ENCODE measurements around the gene PCP4L1.

PCP4L1 gene

DNA sequence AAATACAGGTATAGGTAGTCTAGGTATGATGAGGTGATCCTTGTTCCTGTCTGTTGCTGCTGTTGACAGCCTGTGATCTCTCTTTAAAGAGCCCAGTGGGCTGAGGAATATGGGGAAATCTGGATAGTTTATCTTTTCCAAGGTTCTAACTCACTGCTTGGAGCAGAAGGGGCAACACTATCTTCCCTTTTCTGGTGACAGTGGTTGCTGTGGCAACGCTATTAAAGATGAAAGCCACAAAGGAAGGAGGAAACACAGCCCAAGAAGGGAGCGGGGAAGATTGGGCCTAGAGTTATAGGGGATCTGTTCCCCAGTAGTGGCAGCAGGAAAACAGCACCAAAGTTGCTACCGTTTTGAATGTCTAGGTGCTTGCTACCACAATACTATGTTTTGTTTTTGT is 8.8 kb downstream of the PCP4L1 start:
- DNase-seq (ENCODE audit: extremely low read depth, low read depth), result no peak
- no peak for TF ChIP-seq CTCF (IDR thresholded peaks at IDR 0.05; ENCODE audit: low read depth, low read length, missing control alignments)
- H3K4me3 ChIP-seq (replicated peaks; ENCODE audit: low read depth, low read length), result no peak overlapping the region

DNA sequence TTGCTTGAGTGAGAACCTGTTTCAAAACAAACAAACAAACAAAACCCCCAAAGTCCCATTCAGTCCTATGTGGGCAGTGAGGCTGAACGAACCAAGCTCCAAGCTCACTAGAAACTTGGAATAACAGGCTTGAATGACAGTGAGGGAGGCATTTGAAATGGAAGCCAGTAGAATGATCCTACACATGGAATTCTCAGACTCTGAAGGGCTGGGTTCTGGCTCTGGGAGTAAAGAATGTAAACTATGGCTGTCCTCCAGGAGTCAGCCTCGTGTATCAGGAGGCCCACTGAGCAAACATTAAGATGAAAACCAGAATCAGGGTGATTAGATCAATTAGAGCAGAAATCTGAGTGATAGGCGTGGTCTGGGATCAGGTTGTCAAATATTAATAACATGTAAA is 14.9 kb downstream of the PCP4L1 start:
- DNase-seq (ENCODE audit: extremely low read depth, low read depth), result no peak
- H3K4me3 ChIP-seq (replicated peaks; ENCODE audit: low read depth, low read length), result no peak overlapping the region
- no peak for TF ChIP-seq CTCF (IDR thresholded peaks at IDR 0.05; ENCODE audit: low read depth, low read length, missing control alignments)

DNA sequence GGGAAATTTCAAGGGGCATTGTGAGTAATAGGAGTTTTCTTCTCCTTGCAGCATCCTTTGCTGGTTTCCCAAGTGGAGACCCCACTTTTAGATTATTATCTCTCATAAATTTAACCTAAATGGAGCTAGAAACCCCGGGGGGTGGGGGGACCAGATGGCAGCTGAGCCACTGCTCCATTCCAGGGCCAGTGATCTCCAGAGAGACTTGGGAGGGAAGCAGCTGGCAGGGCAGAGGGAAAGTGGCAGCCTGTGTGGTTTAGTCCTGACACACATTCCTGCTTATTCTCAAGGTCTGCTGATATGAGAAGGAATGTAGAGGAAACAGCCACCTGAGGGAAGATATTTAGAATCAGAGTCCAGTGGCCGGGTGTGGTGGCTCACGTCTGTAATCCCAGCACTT is 16.3 kb downstream of the PCP4L1 start:
- TF ChIP-seq CTCF (IDR thresholded peaks at IDR 0.05; ENCODE audit: low read depth, low read length, missing control alignments), result no peak
- no peak for DNase-seq (ENCODE audit: extremely low read depth, low read depth)
- H3K4me3 ChIP-seq (replicated peaks; ENCODE audit: low read depth, low read length), result no peak overlapping the region

DNA sequence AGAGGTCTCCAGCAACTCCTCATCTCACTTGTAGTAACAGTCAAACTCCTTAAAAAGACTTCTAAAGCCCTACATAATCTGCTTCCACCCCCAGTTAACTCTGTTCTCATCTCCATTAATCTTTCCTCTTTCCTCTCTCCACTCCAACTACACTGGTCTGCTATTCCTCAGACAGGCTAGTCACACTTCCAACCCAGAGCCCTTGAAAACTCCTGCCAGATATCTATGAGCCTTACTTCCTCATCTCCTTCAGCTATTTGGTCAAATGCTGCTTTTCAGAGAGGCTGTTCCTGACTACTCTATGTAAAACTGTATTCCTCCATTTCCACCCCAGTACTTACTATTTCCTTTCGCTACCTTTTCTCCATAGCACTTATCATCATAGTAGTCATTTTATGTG is 24.4 kb downstream of the PCP4L1 start:
- DNase-seq (ENCODE audit: extremely low read depth, low read depth), result no peak
- no peak overlapping the region for H3K4me3 ChIP-seq (replicated peaks; ENCODE audit: low read depth, low read length)
- TF ChIP-seq CTCF (IDR thresholded peaks at IDR 0.05; ENCODE audit: low read depth, low read length, missing control alignments), result no peak

- no peak overlapping the region for H3K4me3 ChIP-seq (replicated peaks; ENCODE audit: low read depth, low read length)
- TF ChIP-seq CTCF (IDR thresholded peaks at IDR 0.05; ENCODE audit: low read depth, low read length, missing control alignments), result no peak
- DNase-seq (ENCODE audit: extremely low read depth, low read depth), result no peak
These were observed 26.6 kb downstream of the PCP4L1 start for GRCh38 chr1:161285113-161285512.

- H3K4me3 ChIP-seq (replicated peaks; ENCODE audit: low read depth, low read length), result no peak overlapping the region
- no peak for DNase-seq (ENCODE audit: extremely low read depth, low read depth)
- no peak for TF ChIP-seq CTCF (IDR thresholded peaks at IDR 0.05; ENCODE audit: low read depth, low read length, missing control alignments)
These were observed 27.0 kb downstream of the PCP4L1 start for GRCh38 chr1:161285521-161285920.

- no peak overlapping the region for H3K4me3 ChIP-seq (replicated peaks; ENCODE audit: low read depth, low read length)
- no peak for TF ChIP-seq CTCF (IDR thresholded peaks at IDR 0.05; ENCODE audit: low read depth, low read length, missing control alignments)
- no peak for DNase-seq (ENCODE audit: extremely low read depth, low read depth)
These were observed 29.0 kb downstream of the PCP4L1 start for GRCh38 chr1:161287482-161288054.
